GM23248 (cell line): ENCODE data around the gene MAP3K5. TPM values are rescaled to one million over a fixed set of nuclear protein-coding genes. Genes with fewer than 3 reads are reported as not detected.

Source experiments
- DNase-seq: peaks from one replicate; pipeline ENCODE4 v3.0.0-alpha.2; 2015
- H2AFZ ChIP-seq: fragments of 200-600 bp; sonication (generic); 2 replicates; pipeline ENCODE4 v1.6.1; 2016; ENCODE audit warnings: antibody characterized with exemption
- H3F3A ChIP-seq: fragments of 200-600 bp; sonication (generic); 2 replicates; pipeline ENCODE4 v1.6.1; 2016; ENCODE audit warnings: mild to moderate bottlenecking, antibody characterized with exemption, mixed run types; ENCODE audit not compliant: insufficient read depth
- H3K27ac ChIP-seq: fragments of 200-600 bp; sonication (generic); 2 replicates; pipeline ENCODE4 v1.5.1; 2016; ENCODE audit warnings: mild to moderate bottlenecking
- H3K27me3 ChIP-seq: fragments of 200-600 bp; sonication (generic); replicated peaks from 2 replicates; pipeline ENCODE4 v1.6.1; 2016; ENCODE audit warnings: mild to moderate bottlenecking; ENCODE audit not compliant: insufficient read depth
- H3K36me3 ChIP-seq: fragments of 200-600 bp; sonication (generic); 2 replicates; pipeline ENCODE4 v1.6.1; 2016; ENCODE audit warnings: low read depth, mild to moderate bottlenecking
- H3K4me1 ChIP-seq: fragments of 200-600 bp; sonication (generic); 2 replicates; pipeline ENCODE4 v1.6.1; 2016; ENCODE audit warnings: mild to moderate bottlenecking; ENCODE audit not compliant: insufficient read depth
- H3K4me2 ChIP-seq: fragments of 200-600 bp; sonication (generic); one replicate; pipeline ENCODE4 v1.6.1; 2016; ENCODE audit warnings: mild to moderate bottlenecking; ENCODE audit not compliant: unreplicated experiment
- H3K4me3 ChIP-seq: fragments of 200-600 bp; sonication (generic); 2 replicates; pipeline ENCODE4 v1.5.1; 2016; ENCODE audit warnings: mild to moderate bottlenecking
- H3K79me2 ChIP-seq: fragments of 200-600 bp; sonication (generic); 2 replicates; pipeline ENCODE4 v1.6.1; 2016; ENCODE audit warnings: mild to moderate bottlenecking; ENCODE audit not compliant: insufficient read depth
- H3K9ac ChIP-seq: fragments of 200-600 bp; sonication (generic); 2 replicates; pipeline ENCODE4 v1.6.1; 2016; ENCODE audit warnings: mild to moderate bottlenecking
- H3K9me2 ChIP-seq: fragments of 200-600 bp; sonication (generic); 2 replicates; pipeline ENCODE4 v1.6.1; 2016; ENCODE audit warnings: mixed run types, mild to moderate bottlenecking, moderate library complexity; ENCODE audit not compliant: insufficient read depth
- H3K9me3 ChIP-seq: fragments of 200-600 bp; sonication (generic); one replicate; pipeline ENCODE4 v1.6.1; 2017; ENCODE audit warnings: low read depth
- H4K20me1 ChIP-seq: fragments of 200-600 bp; sonication (generic); 2 replicates; pipeline ENCODE4 v1.6.0; 2016; ENCODE audit not compliant: insufficient read depth
- EZH2 ChIP-seq: fragments of 200-600 bp; sonication (generic); IDR thresholded peaks from 2 replicates; pipeline ENCODE4 v1.6.1; 2018; ENCODE audit warnings: antibody characterized with exemption, mild to moderate bottlenecking; ENCODE audit not compliant: insufficient read depth, poor library complexity, severe bottlenecking
- EZH2phosphoT487 ChIP-seq: fragments of 200-600 bp; sonication (generic); IDR thresholded peaks from 2 replicates; pipeline ENCODE4 v1.6.1; 2018; ENCODE audit warnings: antibody characterized with exemption, moderate library complexity, mild to moderate bottlenecking, low read depth; ENCODE audit not compliant: insufficient read depth
- WGBS, 2 experiments: methylation state at CpG; one replicate each; pipeline ENCODE4 v1.1.6; 2015 to 2017; ENCODE audit warnings: low lambda C conversion rate in 2 of 2, low coverage in 1 of 2; ENCODE audit errors: missing lambda C conversion rate in 2 of 2; 5-methylcytosine and 5-hydroxymethylcytosine counted together
- in situ Hi-C: fragments of 300-500 bp; cut with MboI; formaldehyde crosslinking; loops from 2 replicates; pipeline ENCODE4 v1.15.0; 2020
- polyA plus RNA-seq: library from polyadenylated mRNA; unstranded; fragments of >200 nt; fragmentation: Nextera tagmentation; extraction: Ambion mirVana; gene quantifications from 2 replicates; pipeline ENCODE4 v1.2.1, GENCODE V29; 2016
- total RNA-seq: library from RNA; depleted of rRNA; stranded (reverse); fragments of >200 nt; shearing (Covaris generic); gene quantifications from 2 replicates; pipeline ENCODE4 v1.2.3, GENCODE V29; 2014

Gene MAP3K5
- total and polyA plus RNA-seq, 2 experiments from 2014 or later, result 1.4 to 4.1 TPM

- in situ Hi-C loops, result no loop called here
These were observed 39.7 kb downstream of the MAP3K5 start for GRCh38 chr6:136752554-136752953.

DNA sequence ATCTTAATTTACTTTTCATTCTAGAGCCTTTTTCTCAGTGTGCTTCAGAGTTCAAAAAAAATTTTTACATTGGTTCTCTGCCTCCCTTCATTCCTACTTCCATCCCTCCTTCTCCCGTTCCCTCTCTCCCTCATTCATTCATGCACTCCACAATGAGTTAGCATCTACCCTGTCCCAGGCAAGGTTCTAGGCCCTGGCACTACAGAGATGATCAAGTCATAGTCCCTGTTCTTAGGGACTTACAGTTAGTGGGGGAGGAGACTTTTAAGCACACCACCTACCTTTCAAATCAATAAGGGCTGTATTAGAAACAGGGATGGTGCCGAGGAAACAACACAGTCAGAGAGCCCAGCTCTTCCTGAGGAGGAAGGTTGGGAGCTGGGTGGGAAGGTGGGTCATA lies 40.3 kb downstream of the MAP3K5 start:
- TF ChIP-seq EZH2phosphoT487 (no peak), EZH2 (no peak)
- Histone ChIP-seq H3K79me2 (no peaks in the 10 kb centered on the region), H3K27me3 (no peaks in the 10 kb centered on the region), H3K9ac (no peak overlapping the region), H2AFZ (no peak overlapping the region), H3K9me3 (no peaks in the 10 kb centered on the region), H3K4me1 (no peaks in the 10 kb centered on the region; the same call in 1 of the 2 replicates), H3F3A (0 out of 2 replicates have a peak, but pooled peaks cover 6% of the 10 kb centered on the region), H3K36me3 (no peaks in the 10 kb centered on the region), H3K9me2 (no peaks in the 10 kb centered on the region), H3K4me3 (0 out of 2 replicates have a peak overlapping the region, but pooled peaks have one; percentile 1), H3K27ac (no peak overlapping the region), H3K4me2 (peak overlapping the region; percentile 60), H4K20me1 (no peaks in the 10 kb centered on the region)
- in situ Hi-C loops, result no loop called here
- 94 to 97% methylated on average over 2 of the region's 2 CpGs for WGBS, 2 experiments
- DNase-seq, result no peak

More at GRCh38 chr6:136752554-136752953, 39.7 kb downstream of the MAP3K5 start:
- Histone ChIP-seq H3K27ac (no peak overlapping the region), H3K9me3 (no peaks in the 10 kb centered on the region), H2AFZ (no peak overlapping the region), H3K79me2 (no peaks in the 10 kb centered on the region), H3K9me2 (no peaks in the 10 kb centered on the region), H4K20me1 (no peaks in the 10 kb centered on the region), H3K4me3 (no peak overlapping the region), H3K9ac (no peak overlapping the region), H3F3A (0 out of 2 replicates have a peak, but pooled peaks cover 6% of the 10 kb centered on the region), H3K36me3 (no peaks in the 10 kb centered on the region), H3K4me1 (no peaks in the 10 kb centered on the region; the same call in 1 of the 2 replicates), H3K27me3 (no peaks in the 10 kb centered on the region), H3K4me2 (no peak overlapping the region)
- 96% methylated on average over 7 of the region's 7 CpGs for WGBS, 2 experiments
- no peak for TF ChIP-seq EZH2
- no peak for TF ChIP-seq EZH2phosphoT487
- DNase-seq, result no peak

DNA sequence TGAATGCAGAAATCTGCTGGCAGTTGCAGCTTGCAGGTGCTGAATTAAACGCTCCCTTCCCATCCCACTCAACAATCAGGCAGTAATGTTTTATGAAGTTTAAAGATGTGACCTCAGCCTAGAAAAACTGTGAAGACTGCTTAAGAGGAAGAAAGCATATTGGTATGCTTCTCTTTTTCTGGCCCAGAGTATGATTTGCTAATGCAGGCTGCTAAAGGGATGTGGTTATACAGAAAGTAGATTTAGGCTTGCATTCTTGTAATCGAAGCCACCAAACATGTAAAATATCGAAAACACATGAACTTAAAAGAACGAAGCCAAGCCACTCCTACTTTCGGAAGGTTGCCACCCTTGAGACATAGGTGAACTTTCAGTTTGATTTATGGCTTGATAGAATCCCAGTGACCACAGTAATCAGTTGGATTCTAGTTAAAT lies 40.7 kb downstream of the MAP3K5 start:
- no peaks in the 10 kb centered on the region for H3K36me3 ChIP-seq
- H3K27me3 ChIP-seq, result no peaks in the 10 kb centered on the region
- no peak for DNase-seq
- in situ Hi-C loops, result no loop called here
- H3F3A ChIP-seq, result 0 out of 2 replicates have a peak, but pooled peaks cover 6% of the 10 kb centered on the region
- no peak overlapping the region for H2AFZ ChIP-seq
- no peaks in the 10 kb centered on the region for H4K20me1 ChIP-seq
- no peaks in the 10 kb centered on the region for H3K9me3 ChIP-seq
- no peaks in the 10 kb centered on the region for H3K9me2 ChIP-seq
- H3K4me3 ChIP-seq, result 0 out of 2 replicates have a peak overlapping the region, but pooled peaks have one; percentile 1
- no peak overlapping the region for H3K9ac ChIP-seq
- 30 to 31% methylated on average over 5 of the region's 5 CpGs for WGBS, 2 experiments
- TF ChIP-seq EZH2phosphoT487 (no peak), EZH2 (no peak)
- no peaks in the 10 kb centered on the region; the same call in 1 of the 2 replicates for H3K4me1 ChIP-seq
- no peaks in the 10 kb centered on the region for H3K79me2 ChIP-seq
- H3K4me2 ChIP-seq, result peak overlapping the region; percentile 60
- no peak overlapping the region for H3K27ac ChIP-seq

GRCh38 chr6:136750696-136751521 lies 41.4 kb downstream of the MAP3K5 start:
- no peaks in the 10 kb centered on the region for H3K9me3 ChIP-seq
- 0 out of 2 replicates have a peak, but pooled peaks cover 6% of the 10 kb centered on the region for H3F3A ChIP-seq
- 89 to 90% methylated on average over 4 of the region's 4 CpGs for WGBS, 2 experiments
- H3K36me3 ChIP-seq, result no peaks in the 10 kb centered on the region
- no peak overlapping the region for H3K9ac ChIP-seq
- no peaks in the 10 kb centered on the region for H3K9me2 ChIP-seq
- H3K4me3 ChIP-seq, result no peak overlapping the region
- no peak for DNase-seq
- no peak overlapping the region for H3K27ac ChIP-seq
- H4K20me1 ChIP-seq, result no peaks in the 10 kb centered on the region
- H3K27me3 ChIP-seq, result no peaks in the 10 kb centered on the region
- no peaks in the 10 kb centered on the region for H3K79me2 ChIP-seq
- H2AFZ ChIP-seq, result no peak overlapping the region
- H3K4me2 ChIP-seq, result peak overlapping the region; percentile 60
- in situ Hi-C loops, result no loop called here
- H3K4me1 ChIP-seq, result no peaks in the 10 kb centered on the region; the same call in 1 of the 2 replicates
- TF ChIP-seq EZH2phosphoT487 (no peak), EZH2 (no peak)
